Measurements from ENCODE around the gene COBLL1. TPM values are rescaled to one million over a fixed set of nuclear protein-coding genes. Genes with fewer than 3 reads are reported as not detected.

COBLL1 gene
- total RNA-seq, 1 donor from 2014 or later: 28.2 TPM

GRCh38 chr2:164651361-164651760 lies 190.3 kb downstream of the COBLL1 start:
- Mint-ChIP-seq H3K9me3 (peaks cover 16% of the 10 kb centered on the region), H3K4me1 (ENCODE audit: unreplicated experiment) (no peaks in the 10 kb centered on the region), H3K36me3 (peaks cover 5% of the 10 kb centered on the region), H3K27me3 (no peaks in the 10 kb centered on the region), H3K4me3 (no peak overlapping the region), H3K27ac (no peak overlapping the region)
- DNase-seq (ENCODE audit: extremely low spot score, unreplicated experiment): no peak
- TF ChIP-seq CTCF (conservative IDR thresholded peaks at IDR 0.05): no peak

GRCh38 chr2:164644036-164644700 lies 197.5 kb downstream of the COBLL1 start:
- peaks cover 11% of the 10 kb centered on the region for H3K9me3 Mint-ChIP-seq
- H3K36me3 Mint-ChIP-seq: no peaks in the 10 kb centered on the region
- H3K27me3 Mint-ChIP-seq: no peaks in the 10 kb centered on the region
- H3K4me3 Mint-ChIP-seq: no peak overlapping the region
- no peaks in the 10 kb centered on the region for H3K4me1 Mint-ChIP-seq (ENCODE audit: unreplicated experiment)
- H3K27ac Mint-ChIP-seq: no peak overlapping the region
- no peak for TF ChIP-seq CTCF (conservative IDR thresholded peaks at IDR 0.05)
- DNase-seq (ENCODE audit: extremely low spot score, unreplicated experiment): no peak

GRCh38 chr2:164642946-164643555 lies 198.6 kb downstream of the COBLL1 start:
- H3K27me3 Mint-ChIP-seq: no peaks in the 10 kb centered on the region

DNA sequence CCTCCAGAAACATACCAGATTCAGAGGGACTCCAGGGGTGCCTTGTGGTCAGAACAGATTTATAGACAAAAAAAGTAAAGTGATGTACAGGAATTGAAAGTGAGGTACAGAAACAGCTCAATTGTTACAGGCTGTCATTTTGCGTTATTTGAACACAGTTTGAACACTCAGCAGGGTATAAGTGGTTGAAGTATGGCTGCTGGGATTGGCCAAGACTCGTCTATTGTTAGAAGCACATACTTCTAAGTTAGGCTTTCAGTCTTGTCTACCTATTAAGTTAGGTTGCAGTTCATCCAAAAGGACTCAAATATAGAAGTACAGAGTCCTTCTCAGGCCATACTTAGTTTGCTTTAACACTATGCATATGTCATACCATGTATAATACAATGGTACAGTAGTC lies 199.4 kb downstream of the COBLL1 start:
- H3K27me3 Mint-ChIP-seq: no peaks in the 10 kb centered on the region
- H3K27ac Mint-ChIP-seq: no peak overlapping the region
- H3K36me3 Mint-ChIP-seq: no peaks in the 10 kb centered on the region
- no peaks in the 10 kb centered on the region for H3K4me1 Mint-ChIP-seq (ENCODE audit: unreplicated experiment)
- no peak for TF ChIP-seq CTCF (conservative IDR thresholded peaks at IDR 0.05)
- DNase-seq (ENCODE audit: extremely low spot score, unreplicated experiment): no peak
- no peak overlapping the region for H3K4me3 Mint-ChIP-seq
- H3K9me3 Mint-ChIP-seq: no peaks in the 10 kb centered on the region

More at GRCh38 chr2:164642946-164643555, 198.6 kb downstream of the COBLL1 start:
- no peak for TF ChIP-seq CTCF (conservative IDR thresholded peaks at IDR 0.05)
- no peak for DNase-seq (ENCODE audit: extremely low spot score, unreplicated experiment)
- no peak overlapping the region for H3K4me3 Mint-ChIP-seq
- no peaks in the 10 kb centered on the region for H3K4me1 Mint-ChIP-seq (ENCODE audit: unreplicated experiment)
- peaks cover 5% of the 10 kb centered on the region for H3K9me3 Mint-ChIP-seq
- H3K36me3 Mint-ChIP-seq: no peaks in the 10 kb centered on the region
- H3K27ac Mint-ChIP-seq: no peak overlapping the region

Other genes with a start within 250 kb of the COBLL1 start
- 8.8 and 11.6 TPM in 2 replicates for gene GRB14, start 220.3 kb downstream of the COBLL1 start, total RNA-seq (ENCODE audit: low replicate concordance)
- gene SLC38A11, start 113.7 kb upstream of the COBLL1 start, total RNA-seq (ENCODE audit: low replicate concordance): 3.7 and 13.4 TPM in 2 replicates